ENCODE results near the gene VPS33A. TPM values are rescaled to one million over a fixed set of nuclear protein-coding genes. Genes with fewer than 3 reads are reported as not detected.
"Not testable (repeated sequence)": the region's sequence is repeated elsewhere in the genome, so short reads cannot be mapped to it uniquely, and the experiment has no call there.

The VPS33A gene
- total RNA-seq, 1 donor from 2014 or later, result 33.7 TPM

DNA sequence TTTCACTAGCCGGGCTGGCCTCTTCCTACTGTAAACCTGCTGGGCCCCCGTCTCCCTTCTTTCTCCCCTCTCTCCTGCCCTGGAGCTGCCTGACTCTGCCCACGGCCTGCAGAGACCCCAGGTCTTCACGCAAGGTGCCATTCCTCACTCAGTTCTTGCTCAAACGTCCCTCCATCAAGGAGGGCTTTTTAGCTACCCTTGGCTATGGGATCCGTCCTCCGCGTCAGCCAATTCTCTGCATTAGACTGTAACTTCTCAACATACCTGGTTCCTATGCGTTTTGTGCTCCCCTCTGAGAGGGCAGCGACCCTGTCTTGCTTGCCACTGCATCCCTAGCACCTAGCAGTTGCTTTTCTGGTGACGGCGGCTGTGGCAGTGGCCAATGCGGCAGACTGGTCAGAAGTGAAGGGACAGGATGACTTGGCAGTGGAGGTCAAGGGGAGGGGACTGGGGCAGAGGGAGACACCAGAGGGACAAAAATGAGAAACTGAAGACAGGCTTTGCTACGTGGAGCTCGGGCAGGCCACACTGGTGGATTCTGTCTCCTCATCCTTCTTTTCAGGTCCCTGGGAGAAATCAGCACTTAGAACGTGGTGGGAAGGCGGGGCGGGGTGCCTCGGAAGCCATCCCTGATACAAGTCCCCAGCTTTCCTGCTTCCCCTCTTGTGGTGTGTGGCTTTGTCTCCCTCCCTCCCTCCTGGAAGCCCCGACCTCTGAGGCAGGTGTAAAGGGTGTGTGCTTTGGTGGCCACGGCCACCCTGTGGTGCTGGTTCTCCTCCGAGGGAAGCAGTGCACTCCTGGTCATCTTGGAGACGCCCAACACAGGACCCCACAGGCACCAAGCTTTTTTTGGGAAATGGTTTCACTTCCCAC is 61.0 kb downstream of the VPS33A start:
- intact Hi-C loops (cut with micrococcal nuclease), result no loop called here

DNA sequence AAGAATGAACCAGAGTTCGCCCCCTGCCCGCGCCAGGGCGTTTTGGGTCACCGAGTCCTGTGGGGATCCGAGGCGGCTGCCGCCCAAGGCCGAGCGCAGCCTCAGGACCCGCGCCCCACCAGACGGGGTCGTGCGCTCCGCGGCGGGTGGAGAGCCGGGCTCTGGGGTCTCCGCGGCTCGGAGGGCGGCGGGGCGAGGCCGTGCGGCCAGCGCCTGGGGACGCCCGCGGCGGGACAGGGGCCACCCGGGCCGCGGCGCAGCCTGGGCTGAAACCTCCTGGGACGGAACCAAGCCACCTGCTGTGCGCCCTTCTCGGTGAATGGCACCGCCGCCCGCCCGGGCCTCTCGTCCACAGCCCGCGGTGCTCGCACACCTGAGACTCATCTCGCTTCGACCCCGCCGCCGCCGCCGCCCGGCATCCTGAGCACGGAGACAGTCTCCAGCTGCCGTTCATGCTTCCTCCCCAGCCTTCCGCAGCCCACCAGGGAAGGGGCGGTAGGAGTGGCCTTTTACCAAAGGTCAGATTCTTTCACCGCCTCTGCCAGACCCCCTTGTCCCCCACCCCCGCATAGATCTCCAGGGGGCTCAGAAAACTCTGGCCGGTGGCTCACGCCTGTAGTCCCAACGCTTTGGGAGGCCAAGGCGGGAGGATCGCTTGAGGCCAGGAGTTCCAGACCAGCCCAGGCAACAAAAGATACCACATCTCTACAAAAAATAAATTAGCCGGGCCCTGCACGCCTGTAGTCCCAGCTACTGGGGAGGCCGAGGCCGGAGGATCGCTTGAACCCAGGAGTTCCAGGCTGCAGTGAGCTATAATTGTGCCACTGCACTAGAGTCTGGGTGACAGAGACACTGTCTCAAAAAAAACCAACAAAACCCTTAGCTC is 61.9 kb downstream of the VPS33A start:
- intact Hi-C loops (cut with micrococcal nuclease), result no loop called here

DNA sequence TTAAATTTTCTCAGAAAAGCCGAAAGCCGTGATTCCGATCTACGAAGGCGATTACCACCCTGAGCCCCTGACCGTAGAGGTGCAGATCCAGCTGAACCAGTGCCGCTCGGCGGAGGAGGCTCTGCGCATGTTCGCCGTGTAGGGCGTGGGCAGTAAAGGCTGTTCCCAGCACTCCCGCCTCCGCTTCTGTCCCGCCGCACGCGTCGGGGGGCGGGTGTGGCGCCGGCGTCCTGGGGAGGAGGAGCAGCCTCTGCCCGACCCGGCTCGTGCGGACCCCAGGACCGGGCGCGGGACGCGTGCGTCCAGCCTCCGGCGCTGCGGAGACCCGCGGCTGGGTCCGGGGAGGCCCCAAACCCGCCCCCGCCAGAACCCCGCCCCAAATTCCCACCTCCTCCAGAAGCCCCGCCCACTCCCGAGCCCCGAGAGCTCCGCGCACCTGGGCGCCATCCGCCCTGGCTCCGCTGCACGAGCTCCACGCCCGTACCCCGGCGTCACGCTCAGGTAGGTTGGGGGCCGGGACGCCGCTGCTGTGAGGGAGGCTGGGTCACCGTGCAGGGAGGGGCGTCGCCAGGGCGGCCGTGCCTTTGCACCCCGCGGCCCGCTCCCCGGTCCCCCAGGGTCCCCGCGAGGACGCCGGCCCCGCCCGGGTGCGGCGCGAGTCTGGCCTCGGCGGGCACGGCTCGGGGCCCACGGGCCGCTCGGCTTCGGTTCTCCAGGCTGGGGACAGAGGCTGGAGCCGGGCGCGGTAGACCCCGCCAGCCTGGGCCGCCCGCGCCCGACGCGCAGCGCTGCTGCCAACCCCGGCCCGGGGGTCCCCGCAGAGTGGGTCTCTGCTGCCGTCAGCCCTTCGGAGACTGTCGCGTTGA is 62.8 kb downstream of the VPS33A start, which contains the start of gene B3GNT4:
TSS of gene B3GNT4 (plus strand) at position 409 of the 866 bp plus-strand sequence. CDS start 910 bp downstream, outside the sequence.
- intact Hi-C loops (cut with micrococcal nuclease), result no loop called here

DNA sequence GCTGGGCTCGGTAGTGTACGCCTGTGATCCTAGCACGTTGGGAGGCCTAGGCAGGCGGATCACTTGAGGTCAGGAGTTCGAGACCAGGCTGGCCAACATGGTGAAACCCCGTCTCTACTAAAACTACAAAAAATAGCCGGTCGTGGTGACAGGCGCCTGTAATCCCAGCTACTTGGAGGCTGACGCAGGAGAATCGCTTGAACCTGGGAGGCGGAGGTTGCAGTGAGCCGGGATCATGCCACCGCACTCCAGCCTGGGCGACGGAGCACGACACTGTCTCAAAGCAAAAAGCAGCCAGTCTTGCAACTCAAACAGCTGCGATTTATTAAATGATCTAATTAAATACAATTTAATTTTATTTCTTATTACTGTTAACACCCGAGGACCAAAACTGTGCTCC is 63.5 kb downstream of the VPS33A start:
- intact Hi-C loops (cut with micrococcal nuclease), result not testable (repeated sequence)

DNA sequence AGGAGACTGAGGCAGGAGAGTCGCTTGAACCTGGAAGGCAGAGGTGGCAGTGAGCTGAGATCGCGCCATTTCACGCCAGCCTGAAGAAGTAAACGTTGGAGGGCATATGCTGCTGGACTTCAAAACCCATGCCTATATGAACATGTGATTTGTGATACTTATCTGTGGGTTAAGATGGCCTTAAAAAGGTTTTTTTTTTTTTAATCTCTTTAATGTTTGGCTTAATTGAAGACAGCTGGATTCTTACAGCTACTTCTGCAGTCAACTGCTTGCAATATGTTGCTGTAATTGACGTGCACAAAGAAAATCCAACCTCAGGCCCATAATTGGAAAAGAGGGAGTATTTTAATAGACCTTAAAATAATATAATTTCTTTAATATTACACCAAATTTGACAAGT is 64.3 kb downstream of the VPS33A start:
- intact Hi-C loops (cut with micrococcal nuclease), result no loop called here

DNA sequence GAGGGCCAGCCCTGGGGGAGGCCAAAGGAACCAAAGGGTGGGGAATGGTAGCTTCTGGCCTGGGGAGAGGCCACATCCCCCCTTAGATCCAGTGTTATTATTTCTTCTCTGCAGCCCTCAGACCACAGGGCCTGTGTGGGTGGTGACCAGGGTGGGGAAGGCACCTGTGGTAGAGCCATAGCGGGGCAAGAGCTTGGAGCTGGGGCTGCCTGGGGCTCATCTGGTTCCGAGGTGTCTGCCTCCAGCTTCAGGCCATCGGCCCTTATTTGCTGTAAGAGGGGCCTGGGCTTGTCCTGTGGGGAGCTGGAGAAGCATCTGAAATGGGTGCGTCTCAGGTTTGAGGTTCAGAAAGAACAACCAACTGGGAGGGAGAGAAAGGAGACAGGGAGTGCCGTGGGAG is 64.9 kb downstream of the VPS33A start:
- intact Hi-C loops (cut with micrococcal nuclease), result no loop called here

DNA sequence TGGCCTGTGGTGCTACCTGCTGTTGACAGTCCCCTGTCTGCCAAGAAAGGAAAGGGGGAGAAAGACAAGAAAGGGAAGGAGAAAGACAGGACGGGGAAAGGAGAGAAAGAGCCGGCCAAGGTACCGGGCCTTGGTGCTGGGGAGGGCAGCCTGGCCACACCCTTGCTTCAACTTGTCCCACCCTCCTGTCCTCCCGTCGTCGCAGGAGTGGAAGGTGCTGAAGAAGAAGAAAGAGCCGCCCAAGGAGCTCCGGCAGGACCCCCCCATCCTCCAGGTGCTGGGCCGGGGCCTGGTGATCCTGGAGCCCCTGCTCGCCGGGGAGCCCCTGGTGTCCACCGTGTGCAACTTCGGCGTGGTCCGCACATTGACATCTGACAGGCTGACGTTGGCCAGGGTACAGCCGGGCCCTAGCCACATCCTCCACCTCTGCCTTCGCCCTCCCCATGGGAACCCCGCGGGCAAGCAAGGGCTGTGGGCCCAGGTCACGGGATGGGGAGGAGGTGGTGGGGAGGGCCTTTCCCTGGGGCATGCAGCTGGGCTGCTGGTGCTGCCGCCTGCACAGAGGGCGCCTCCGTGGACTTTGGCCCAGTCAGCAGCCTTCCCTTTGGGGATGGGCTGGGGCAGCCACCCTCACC is 65.6 kb downstream of the VPS33A start:
- intact Hi-C loops (cut with micrococcal nuclease), result no loop called here

DNA sequence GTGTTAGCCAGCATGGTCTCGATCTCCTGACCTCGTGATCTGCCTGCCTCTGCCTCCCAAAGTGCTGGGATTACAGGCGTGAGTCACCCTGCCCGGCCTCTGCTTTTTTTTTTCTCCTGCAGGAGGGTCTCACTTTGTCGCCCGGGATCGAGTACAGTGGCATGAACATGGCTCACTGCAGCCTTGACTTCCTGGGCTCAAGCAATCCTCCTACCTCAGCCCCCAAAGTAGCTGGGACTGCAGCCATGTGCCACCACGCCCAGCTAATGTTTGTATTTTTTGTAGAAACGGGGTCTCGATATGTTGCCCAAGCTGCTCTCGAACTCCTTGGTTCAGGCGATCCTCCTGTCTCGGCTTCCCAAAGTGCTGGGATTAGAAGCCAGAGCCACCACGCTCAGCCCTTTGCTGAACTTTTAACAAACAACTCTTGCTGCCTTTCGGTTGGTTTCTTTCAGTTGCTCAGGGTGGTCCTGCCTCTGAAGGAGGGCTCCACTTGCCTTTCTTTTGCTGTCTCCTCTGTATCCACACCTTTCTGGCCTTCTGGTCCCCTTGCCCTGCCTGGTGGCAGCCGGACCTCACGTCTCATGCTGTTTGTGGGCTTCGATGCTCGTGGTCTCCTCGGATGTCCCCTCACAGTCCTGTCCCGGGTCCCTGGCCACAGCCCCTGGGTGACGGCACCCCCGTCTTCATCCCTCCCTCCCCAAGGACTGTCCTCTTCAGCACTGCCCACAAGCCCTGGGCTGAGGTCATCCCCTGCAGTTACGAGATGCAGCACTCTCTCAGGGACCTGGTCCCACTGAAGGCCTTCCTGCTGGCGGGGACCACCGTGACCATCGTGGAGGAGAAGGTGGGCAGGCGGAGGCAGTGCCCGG is 66.6 kb downstream of the VPS33A start:
- intact Hi-C loops (cut with micrococcal nuclease), result no loop called here

DNA sequence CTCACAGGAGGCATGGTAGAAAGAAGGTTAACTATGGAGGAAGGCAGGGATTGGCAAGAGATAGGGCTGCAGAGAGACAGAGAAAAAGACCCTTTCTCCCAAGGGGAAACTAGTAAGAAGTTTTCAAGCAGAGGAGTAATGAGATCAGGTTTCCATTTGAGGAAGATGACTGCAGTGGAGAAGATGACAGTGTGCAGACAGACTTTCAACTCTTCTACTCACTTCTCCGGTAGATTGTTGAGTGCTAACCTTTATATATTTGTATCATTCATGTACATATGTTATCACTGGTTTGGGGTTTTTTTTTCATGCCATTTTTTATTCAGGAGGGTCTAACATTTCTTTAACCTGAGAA is 68.7 kb downstream of the VPS33A start:
- intact Hi-C loops (cut with micrococcal nuclease), result no loop called here

DNA sequence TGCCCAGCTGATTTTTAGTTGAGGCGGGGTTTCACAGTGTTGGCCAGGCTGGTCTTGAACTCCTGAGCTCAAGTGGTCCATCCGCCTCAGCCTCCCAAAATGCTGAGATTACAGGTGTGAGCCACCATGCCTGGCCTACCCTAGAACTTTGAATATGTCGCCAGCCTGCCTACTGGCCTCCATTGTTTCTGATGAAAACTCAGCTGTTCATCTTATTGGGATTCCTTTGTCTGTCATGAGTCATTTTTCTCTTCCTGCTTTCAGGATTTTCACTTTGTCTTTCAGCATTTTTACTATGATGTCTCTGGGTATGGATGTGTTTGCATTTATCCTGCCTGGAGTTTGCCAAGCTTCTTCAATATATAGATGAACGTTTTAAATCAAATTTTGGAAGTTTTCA is 70.9 kb downstream of the VPS33A start:
- intact Hi-C loops (cut with micrococcal nuclease), result no loop called here

DNA sequence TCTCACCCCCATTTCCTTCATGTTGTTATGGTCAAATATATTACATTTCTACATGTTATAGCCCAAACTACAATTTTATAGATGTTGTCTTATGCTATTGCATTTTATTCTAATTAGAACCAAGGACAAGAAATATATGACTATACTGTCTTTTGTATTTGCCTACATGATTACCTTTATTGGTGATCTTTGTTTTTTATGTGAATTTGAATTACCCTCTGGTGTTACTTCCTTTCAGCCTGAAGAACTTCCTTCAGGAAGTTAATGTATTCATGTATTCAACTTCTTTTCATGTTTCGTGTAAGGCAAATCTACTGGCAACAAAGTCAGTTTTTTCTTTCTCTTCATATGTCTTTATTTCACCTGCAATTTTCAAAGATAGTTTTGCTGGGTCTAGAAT is 71.5 kb downstream of the VPS33A start:
- intact Hi-C loops (cut with micrococcal nuclease), result no loop called here

DNA sequence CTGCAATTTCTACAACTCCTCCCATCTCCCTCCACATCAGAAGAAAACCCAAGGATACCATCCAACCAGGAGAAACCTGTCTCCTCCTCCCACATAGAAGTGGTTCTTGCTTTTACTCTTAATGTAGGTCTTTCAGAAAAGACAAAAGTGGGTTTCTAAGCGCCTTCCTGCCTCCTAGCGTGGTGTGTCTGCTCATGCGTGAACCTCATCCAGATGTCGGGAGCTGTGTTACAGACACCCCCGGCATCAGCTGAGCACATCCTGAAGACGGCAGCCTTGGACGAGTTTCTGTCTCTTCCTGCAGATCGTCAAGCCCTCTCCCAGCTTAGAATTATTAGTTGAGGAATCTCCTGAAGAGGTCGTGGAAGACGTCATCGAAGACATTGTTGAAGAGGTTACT is 73.9 kb downstream of the VPS33A start:
- intact Hi-C loops (cut with micrococcal nuclease), result no loop called here

DNA sequence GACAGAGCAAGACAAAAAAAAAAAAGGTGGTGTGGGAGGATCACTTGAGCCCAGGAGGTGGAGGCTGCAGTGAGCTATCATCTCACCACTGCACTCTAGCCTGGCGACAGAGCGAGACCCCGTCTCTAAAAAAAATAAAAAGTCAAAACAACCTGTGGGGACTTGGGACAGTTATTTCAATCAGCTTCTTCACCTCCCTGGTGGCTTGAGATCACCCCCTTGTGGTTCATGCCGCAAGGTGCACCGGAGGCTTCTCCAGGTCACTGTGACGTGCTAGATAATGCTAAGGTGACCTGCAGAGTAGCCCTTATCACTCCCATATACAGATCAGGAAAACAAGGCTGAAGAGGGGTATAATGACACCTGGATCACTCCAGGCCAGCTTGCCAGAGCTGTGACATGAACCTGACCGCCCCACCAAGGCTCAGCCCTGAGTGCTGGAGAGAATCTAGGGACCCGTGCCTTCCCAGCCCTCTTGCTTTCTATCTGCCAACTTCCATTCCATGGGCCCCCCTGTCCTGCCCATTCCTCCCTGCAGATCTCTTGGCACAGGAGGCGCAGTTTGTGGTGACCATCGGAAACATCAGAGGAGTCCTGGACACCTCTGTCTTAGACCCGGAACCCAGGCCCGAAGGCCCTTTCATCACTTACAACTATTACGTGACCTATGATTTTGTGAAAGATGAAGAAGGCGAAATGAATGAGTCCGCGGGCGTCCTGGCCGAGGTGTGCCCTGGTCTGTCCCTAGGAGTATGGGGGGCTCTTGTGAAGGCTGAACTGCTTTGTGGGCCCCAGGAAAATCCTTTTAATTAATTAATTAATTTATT is 75.2 kb downstream of the VPS33A start:
- intact Hi-C loops (cut with micrococcal nuclease), result loop anchor here (1.0 kb wide), 2 partner anchors 60 to 137 kb away; no protein-coding TSS in a partner anchor

DNA sequence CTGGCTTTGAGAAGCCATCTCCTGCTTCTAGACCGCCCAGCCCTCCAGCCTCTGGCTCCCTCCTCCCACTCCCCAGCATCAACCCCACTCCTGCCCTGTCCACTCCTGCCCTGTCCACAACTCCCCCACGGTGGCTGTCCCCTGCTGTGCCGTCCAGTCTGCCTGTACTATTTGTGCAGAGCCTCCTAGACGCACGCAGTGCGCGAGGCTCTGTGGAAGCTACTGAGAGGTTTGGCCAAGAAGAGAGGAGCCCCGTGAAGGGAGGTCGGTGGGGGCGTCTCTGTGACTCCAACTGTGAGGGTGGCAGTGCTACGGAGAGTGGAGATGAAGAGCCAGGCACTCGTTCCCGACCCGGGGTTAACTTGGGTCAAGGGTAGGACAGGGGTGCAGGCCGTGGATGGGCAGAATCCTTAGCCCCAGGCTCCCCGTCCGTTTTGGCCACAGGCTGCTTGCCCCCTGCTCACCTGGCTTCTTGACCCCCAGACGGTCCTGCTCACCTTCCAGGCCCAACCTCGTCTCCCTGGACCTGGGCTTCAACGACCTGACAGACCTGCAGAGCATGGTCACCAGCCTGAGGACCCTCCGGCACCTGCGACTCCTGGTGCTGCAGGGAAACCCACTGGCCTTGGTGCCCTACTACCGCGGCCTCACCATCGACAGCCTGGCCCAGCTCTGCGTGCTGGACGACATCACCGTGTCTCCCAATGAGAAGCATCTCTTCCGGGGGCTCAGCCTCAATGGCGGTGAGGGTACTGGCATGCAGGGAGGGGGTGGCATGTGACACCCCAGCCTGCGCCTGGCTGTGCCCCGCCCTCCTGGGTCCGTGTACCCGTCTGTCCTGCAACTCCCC is 76.4 kb downstream of the VPS33A start:
- intact Hi-C loops (cut with micrococcal nuclease), result no loop called here

DNA sequence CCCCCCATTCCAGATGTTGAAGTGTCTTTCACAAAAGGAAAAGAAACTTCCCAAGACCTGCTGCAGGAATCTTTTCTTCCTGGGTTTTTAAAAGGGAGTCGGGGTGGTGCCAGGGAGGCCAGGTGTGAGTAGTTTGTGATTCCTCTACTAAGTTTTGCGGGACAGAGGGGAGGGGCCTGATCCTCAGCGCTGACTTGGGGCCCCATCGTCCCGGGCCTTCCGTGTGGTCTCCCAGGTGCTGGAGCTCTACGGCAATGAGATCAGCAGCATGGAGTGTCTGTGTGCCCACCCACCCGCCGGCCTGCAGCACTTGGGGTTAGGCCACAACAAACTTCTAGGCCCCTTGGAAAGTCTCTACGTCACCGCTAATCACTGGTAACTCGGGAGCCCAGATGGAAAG is 78.8 kb downstream of the VPS33A start:
- intact Hi-C loops (cut with micrococcal nuclease), result no loop called here

DNA sequence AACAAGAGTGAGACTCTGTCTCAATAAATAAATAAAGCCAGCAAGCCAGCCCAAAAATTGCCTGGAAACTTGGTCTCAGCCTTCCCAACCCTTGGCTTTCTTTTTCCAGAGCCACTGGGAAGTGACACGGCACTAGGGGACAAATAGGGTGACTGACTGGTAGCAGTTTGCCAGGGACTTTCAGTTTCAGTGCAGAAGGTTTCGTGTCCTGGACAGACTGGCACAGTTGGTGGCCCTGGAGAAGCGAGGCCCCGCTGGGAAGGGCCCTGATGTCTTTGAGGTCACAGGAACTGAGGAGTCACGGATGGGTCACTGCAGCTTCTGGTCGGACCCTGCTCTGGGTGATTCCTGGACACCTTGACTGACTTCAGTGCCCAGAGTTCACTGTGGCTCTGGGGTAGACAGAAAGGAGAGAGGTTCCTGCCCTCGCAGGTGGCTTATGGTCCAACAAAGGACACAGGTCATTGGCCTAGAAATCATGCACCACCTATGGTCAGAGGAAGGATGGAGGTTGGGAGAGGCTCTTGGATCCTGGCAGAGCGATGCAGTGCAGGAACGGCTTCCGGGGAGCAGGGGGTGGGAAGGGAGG is 80.7 kb downstream of the VPS33A start:
- intact Hi-C loops (cut with micrococcal nuclease), result no loop called here

DNA sequence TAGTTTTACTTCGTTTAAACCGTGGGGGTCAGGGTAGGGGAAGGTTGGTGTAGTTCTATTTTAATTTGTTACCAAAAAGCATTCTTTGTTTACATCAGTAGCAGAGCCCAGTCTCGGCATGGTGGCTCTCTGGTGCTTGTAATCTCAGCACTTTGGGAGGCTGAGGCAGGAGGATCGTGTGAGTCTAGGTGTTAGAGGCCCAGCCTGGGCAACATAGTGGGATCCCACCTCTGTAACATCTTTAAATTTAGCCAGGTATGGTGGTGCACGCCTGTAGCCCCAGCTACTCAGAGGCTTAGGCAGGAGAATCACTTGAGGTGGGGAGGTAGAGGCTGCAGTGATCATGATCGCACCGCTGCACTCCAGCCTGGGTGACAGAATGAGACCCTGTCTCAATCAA is 81.2 kb downstream of the VPS33A start:
- intact Hi-C loops (cut with micrococcal nuclease), result no loop called here

DNA sequence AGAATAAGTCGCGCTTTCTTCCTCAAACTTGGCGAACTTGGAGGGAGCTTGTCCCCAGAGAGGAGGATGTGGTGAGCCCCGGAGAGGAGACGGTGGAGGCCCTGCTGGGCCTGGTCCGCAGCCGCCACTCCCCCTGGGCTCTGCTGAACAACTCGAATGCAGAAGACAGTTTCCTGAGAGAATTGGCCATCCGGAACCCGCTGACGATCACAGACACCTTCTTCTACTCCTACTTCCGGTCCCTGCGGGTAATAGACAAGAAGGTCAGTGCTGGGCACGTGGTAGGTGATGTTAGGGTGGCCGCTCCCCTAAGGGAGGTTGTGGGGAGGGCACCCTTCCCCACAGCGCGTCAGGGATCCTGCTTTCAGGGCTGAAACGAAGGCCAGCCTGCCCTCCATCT is 81.8 kb downstream of the VPS33A start:
- intact Hi-C loops (cut with micrococcal nuclease), result no loop called here

Data from T-helper 2 cell treated with Interferon-gamma antibody and Interleukin-4, amounts not matched to agents 100 ng/mL and 5 ng/mL, for 36 hours (primary cell).